ENCODE results near the gene MAN1C1. TPM values are rescaled to one million over a fixed set of nuclear protein-coding genes. Genes with fewer than 3 reads are reported as not detected.

Gene MAN1C1
- total RNA-seq, 1 donor from 2014 or later, result 5.4 TPM

GRCh38 chr1:25675729-25676476 lies 59.3 kb downstream of the MAN1C1 start:
- H3K36me3 Mint-ChIP-seq (ENCODE audit: unreplicated experiment), result no peaks in the 10 kb centered on the region
- no peak overlapping the region for H3K27ac Mint-ChIP-seq (ENCODE audit: unreplicated experiment)
- TF ChIP-seq, protein P1, sequence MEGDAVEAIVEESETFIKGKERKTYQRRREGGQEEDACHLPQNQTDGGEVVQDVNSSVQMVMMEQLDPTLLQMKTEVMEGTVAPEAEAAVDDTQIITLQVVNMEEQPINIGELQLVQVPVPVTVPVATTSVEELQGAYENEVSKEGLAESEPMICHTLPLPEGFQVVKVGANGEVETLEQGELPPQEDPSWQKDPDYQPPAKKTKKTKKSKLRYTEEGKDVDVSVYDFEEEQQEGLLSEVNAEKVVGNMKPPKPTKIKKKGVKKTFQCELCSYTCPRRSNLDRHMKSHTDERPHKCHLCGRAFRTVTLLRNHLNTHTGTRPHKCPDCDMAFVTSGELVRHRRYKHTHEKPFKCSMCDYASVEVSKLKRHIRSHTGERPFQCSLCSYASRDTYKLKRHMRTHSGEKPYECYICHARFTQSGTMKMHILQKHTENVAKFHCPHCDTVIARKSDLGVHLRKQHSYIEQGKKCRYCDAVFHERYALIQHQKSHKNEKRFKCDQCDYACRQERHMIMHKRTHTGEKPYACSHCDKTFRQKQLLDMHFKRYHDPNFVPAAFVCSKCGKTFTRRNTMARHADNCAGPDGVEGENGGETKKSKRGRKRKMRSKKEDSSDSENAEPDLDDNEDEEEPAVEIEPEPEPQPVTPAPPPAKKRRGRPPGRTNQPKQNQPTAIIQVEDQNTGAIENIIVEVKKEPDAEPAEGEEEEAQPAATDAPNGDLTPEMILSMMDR (IDR thresholded peaks at IDR 0.05; ENCODE audit: partially characterized antibody, unreplicated experiment), result no peak
- DNase-seq, result no peak
- H3K4me3 Mint-ChIP-seq (ENCODE audit: unreplicated experiment), result no peak overlapping the region
- H3K9me3 Mint-ChIP-seq (ENCODE audit: unreplicated experiment), result peaks cover 1% of the 10 kb centered on the region
- H3K4me1 Mint-ChIP-seq (ENCODE audit: low read depth, unreplicated experiment), result peaks cover 3% of the 10 kb centered on the region
- peaks cover 5% of the 10 kb centered on the region for H3K27me3 Mint-ChIP-seq (ENCODE audit: unreplicated experiment)

- no peaks in the 10 kb centered on the region for H3K36me3 Mint-ChIP-seq (ENCODE audit: unreplicated experiment)
- TF ChIP-seq, protein P1 (IDR thresholded peaks at IDR 0.05; ENCODE audit: partially characterized antibody, unreplicated experiment), result no peak
- H3K27ac Mint-ChIP-seq (ENCODE audit: unreplicated experiment), result no peak overlapping the region
- H3K4me1 Mint-ChIP-seq (ENCODE audit: low read depth, unreplicated experiment), result peaks cover 3% of the 10 kb centered on the region
- H3K27me3 Mint-ChIP-seq (ENCODE audit: unreplicated experiment), result peaks cover 5% of the 10 kb centered on the region
- H3K4me3 Mint-ChIP-seq (ENCODE audit: unreplicated experiment), result no peak overlapping the region
- no peak for DNase-seq
- peaks cover 1% of the 10 kb centered on the region for H3K9me3 Mint-ChIP-seq (ENCODE audit: unreplicated experiment)
These were observed 59.9 kb downstream of the MAN1C1 start for GRCh38 chr1:25676488-25676887.

DNA sequence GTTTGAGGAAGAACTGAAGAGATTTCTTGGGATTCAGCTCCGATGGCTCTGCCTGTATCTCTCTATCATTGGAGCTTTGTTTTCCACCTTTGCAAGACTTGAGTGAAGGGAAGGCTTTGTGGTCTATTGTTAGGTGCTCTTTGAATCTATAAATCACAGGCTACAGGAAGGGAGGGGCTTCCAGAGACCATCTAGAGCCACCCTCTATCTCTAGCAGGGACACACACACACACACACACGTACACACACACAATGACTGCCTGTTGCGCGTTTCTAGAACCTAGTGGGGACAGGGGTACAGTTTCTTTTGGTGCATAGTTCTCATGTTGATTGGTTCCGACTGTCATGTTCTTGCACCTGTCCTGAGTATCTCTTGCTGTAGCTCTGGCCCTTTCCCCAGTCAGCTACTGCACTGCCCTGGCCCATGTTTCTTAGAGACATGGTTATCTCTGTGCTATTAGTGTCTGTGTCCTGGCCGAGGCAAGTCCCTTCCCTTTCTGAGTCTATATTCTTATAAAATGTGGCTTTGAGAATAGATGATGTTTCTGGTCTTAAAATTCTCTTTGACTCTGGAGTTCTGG lies 60.7 kb downstream of the MAN1C1 start:
- Mint-ChIP-seq H3K4me1 (ENCODE audit: low read depth, unreplicated experiment) (peaks cover 3% of the 10 kb centered on the region), H3K27ac (ENCODE audit: unreplicated experiment) (no peak overlapping the region), H3K27me3 (ENCODE audit: unreplicated experiment) (peaks cover 5% of the 10 kb centered on the region), H3K4me3 (ENCODE audit: unreplicated experiment) (no peak overlapping the region), H3K9me3 (ENCODE audit: unreplicated experiment) (peaks cover 1% of the 10 kb centered on the region), H3K36me3 (ENCODE audit: unreplicated experiment) (no peaks in the 10 kb centered on the region)
- TF ChIP-seq, protein P1 (IDR thresholded peaks at IDR 0.05; ENCODE audit: partially characterized antibody, unreplicated experiment), result no peak
- DNase-seq, result no peak

DNA sequence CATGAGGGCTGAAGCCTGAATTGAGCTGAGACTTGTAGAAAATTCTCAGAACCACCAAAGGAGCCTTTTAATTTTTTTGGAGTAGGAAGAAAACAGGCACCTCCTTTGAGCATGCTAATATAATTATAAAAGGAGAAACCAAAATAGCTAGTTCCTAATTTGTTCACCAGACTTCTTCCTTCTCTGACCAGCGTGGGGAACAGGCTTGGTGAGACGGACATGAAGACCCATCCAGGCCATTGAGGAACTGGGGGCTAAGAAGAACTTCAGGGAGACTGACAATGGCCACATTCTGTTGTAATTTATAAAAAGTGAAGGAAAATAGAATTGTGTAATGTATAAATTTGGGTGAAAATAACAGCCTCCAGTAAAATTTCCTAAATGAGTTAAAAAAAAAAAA lies 62.6 kb downstream of the MAN1C1 start:
- Mint-ChIP-seq H3K36me3 (ENCODE audit: unreplicated experiment) (no peaks in the 10 kb centered on the region), H3K9me3 (ENCODE audit: unreplicated experiment) (peaks cover 3% of the 10 kb centered on the region), H3K27ac (ENCODE audit: unreplicated experiment) (no peak overlapping the region), H3K4me3 (ENCODE audit: unreplicated experiment) (no peak overlapping the region), H3K4me1 (ENCODE audit: low read depth, unreplicated experiment) (peaks cover 3% of the 10 kb centered on the region), H3K27me3 (ENCODE audit: unreplicated experiment) (peaks cover 5% of the 10 kb centered on the region)
- TF ChIP-seq, protein P1 (IDR thresholded peaks at IDR 0.05; ENCODE audit: partially characterized antibody, unreplicated experiment), result no peak
- no peak for DNase-seq

- Mint-ChIP-seq H3K36me3 (ENCODE audit: unreplicated experiment) (no peaks in the 10 kb centered on the region), H3K4me1 (ENCODE audit: low read depth, unreplicated experiment) (peaks cover 3% of the 10 kb centered on the region), H3K4me3 (ENCODE audit: unreplicated experiment) (no peak overlapping the region), H3K27ac (ENCODE audit: unreplicated experiment) (no peak overlapping the region), H3K27me3 (ENCODE audit: unreplicated experiment) (peaks cover 5% of the 10 kb centered on the region), H3K9me3 (ENCODE audit: unreplicated experiment) (peaks cover 2% of the 10 kb centered on the region)
- TF ChIP-seq, protein P1 (IDR thresholded peaks at IDR 0.05; ENCODE audit: partially characterized antibody, unreplicated experiment), result no peak
- DNase-seq, result no peak
These were observed 64.1 kb downstream of the MAN1C1 start for GRCh38 chr1:25680701-25681100.
